ENCODE results near the gene SETSIP. TPM values are rescaled to one million over a fixed set of nuclear protein-coding genes. Genes with fewer than 3 reads are reported as not detected.

The SETSIP gene
- total and polyA plus RNA-seq, 2 of the 8 experiments (the other 6 are each of a cell fraction or from before 2014, with no cell fraction given), result 0.14 TPM; not detected in 1

GRCh38 chr1:92043621-92044020, 31.6 kb downstream of the SETSIP start (continued):
- TF ChIP-seq ATF2 (IDR thresholded peaks at IDR 0.05; ENCODE audit: low read length) (no peak), TAF1 (IDR thresholded peaks at IDR 0.05; ENCODE audit: low read depth, low read length) (no peak), SIX5 (IDR thresholded peaks at IDR 0.05; ENCODE audit: low read depth, low read length) (no peak), GABPA (IDR thresholded peaks at IDR 0.05; ENCODE audit: borderline replicate concordance, insufficient read depth, low read length) (no peak), RAD21 (IDR thresholded peaks at IDR 0.05 in 1 of 2, conservative IDR thresholded peaks at IDR 0.05 in 1 of 2; ENCODE audit: low read depth in 2 of 2, low read length in 2 of 2) (no peak), KDM1A (IDR thresholded peaks at IDR 0.05; ENCODE audit: borderline replicate concordance, low read length) (no peak), NRF1 (IDR thresholded peaks at IDR 0.05; ENCODE audit: low read depth, low read length) (no peak), EGR1 (IDR thresholded peaks at IDR 0.05; ENCODE audit: borderline replicate concordance, low read depth, low read length) (no peak), CBX5 (IDR thresholded peaks at IDR 0.05; ENCODE audit: low read depth, low read length) (no peak)

All from H1 (cell line).